ENCODE data around the gene HDAC5.
"Not testable (repeated sequence)": the region's sequence is repeated elsewhere in the genome, so short reads cannot be mapped to it uniquely, and the experiment has no call there.

HDAC5 gene

GRCh38 chr17:44110823-44111633, 12.4 kb downstream of the HDAC5 start:
- peak; percentile 98 for DNase-seq

GRCh38 chr17:44110011-44110686, 13.3 kb downstream of the HDAC5 start:
- DNase-seq, result no peak

GRCh38 chr17:44109312-44109630, 14.2 kb downstream of the HDAC5 start:
- DNase-seq, result no peak

GRCh38 chr17:44108440-44109311, 14.8 kb downstream of the HDAC5 start:
- DNase-seq, result no peak

GRCh38 chr17:44106801-44107200, 16.6 kb downstream of the HDAC5 start:
- no peak for DNase-seq

GRCh38 chr17:44105941-44106340, 17.5 kb downstream of the HDAC5 start:
- no peak for DNase-seq

- no peak for DNase-seq
Observed at GRCh38 chr17:44105483-44105882, 18.0 kb downstream of the HDAC5 start.

GRCh38 chr17:44102849-44103622, 20.4 kb downstream of the HDAC5 start:
- no peak for DNase-seq

- not testable (repeated sequence) for DNase-seq
Observed at GRCh38 chr17:44101858-44102257, 21.6 kb downstream of the HDAC5 start.

GRCh38 chr17:44097110-44097958, 26.1 kb downstream of the HDAC5 start:
- DNase-seq, result no peak

GRCh38 chr17:44095647-44096496, 27.6 kb downstream of the HDAC5 start:
- peak; percentile 89 for DNase-seq

GRCh38 chr17:44095388-44095646, 28.1 kb downstream of the HDAC5 start:
- DNase-seq, result no peak

- no peak for DNase-seq
Observed at GRCh38 chr17:44094701-44095387, 28.6 kb downstream of the HDAC5 start.

- no peak for DNase-seq
Observed at GRCh38 chr17:44093231-44093900, 30.1 kb downstream of the HDAC5 start.

- no peak for DNase-seq
Observed at GRCh38 chr17:44092051-44092450, 31.4 kb downstream of the HDAC5 start.

- no peak for DNase-seq
Observed at GRCh38 chr17:44091200-44091997, 32.0 kb downstream of the HDAC5 start.

GRCh38 chr17:44088254-44088653, 35.2 kb downstream of the HDAC5 start:
- no peak for DNase-seq

GRCh38 chr17:44087319-44087718, 36.1 kb downstream of the HDAC5 start:
- DNase-seq, result no peak

Measured in right forelimb (tissue), 1 donor.